Fibroblast of gingiva (primary cell): ENCODE results near the gene ZNF689.
A peak's percentile ranks its signal among the peaks of the same experiment; 100 is the strongest.
"Not testable (repeated sequence)": the region's sequence is repeated elsewhere in the genome, so short reads cannot be mapped to it uniquely, and the experiment has no call there.

Source experiments
- DNase-seq: peaks from one replicate; pipeline ENCODE4 v3.0.0-alpha.2; 2011; ENCODE audit warnings: low read depth

The ZNF689 gene

GRCh38 chr16:30636599-30636998, 26.4 kb upstream of the ZNF689 start:
- DNase-seq, result no peak

DNA sequence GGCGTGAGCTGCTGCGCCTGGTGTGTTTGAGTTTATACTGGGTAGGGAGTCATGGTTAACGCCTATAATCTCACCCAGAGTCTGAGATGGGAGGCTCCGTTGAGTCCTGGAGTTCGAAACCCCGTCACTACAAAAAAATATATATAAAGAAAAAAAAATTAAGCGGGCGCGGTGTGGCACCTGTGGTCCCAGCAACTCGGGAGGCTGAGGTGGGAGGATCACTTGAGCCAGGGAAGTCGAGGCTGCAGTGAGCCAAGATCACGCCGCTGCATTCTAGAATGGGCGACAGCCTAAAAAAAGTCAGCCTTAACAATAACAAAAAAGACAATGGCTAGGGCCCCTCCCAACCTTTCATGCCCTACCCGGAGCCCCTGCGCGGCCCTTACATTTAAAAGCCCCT, 23.3 kb upstream of the ZNF689 start:
- no peak for DNase-seq

GRCh38 chr16:30632454-30632853, 22.3 kb upstream of the ZNF689 start:
- DNase-seq, result not testable (repeated sequence)

GRCh38 chr16:30628628-30629540, 18.7 kb upstream of the ZNF689 start:
- DNase-seq, result peak; percentile 56

GRCh38 chr16:30626236-30626635, 16.0 kb upstream of the ZNF689 start:
- DNase-seq, result no peak

DNA sequence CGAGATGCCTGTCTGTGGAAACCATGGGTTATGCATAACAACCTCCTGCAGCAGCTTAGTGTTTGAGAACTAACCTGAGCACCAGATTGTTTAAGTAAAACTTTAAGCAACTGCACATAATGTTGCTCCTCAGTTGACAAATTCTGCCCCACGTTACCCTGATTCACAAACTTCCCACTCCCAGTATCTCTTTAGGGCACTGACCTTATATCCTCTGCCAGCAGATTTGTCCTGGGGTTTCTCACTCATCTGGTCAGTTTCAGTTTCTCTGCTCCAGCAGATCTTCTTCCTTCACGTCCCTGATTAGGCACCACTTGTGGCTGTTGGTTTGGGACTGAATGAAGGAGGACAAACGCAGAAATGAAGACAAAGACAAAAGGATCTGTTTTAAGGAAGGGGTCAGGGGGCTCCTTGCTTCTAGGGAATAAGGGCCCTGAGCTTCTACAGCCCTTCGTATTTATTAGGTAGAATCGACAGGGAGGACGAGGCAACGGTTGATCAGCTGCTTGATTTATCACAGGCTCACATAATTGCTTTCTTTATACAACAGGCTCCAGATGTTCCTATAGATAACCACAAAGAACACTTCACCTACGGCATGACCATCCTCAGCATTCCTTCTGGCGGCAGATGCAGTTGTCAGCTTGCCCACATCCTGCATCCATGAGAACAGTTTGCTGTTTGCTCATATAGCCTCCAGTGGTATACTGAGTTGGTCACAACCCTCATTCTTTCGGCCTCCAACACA, 13.5 kb upstream of the ZNF689 start:
- DNase-seq, result no peak

DNA sequence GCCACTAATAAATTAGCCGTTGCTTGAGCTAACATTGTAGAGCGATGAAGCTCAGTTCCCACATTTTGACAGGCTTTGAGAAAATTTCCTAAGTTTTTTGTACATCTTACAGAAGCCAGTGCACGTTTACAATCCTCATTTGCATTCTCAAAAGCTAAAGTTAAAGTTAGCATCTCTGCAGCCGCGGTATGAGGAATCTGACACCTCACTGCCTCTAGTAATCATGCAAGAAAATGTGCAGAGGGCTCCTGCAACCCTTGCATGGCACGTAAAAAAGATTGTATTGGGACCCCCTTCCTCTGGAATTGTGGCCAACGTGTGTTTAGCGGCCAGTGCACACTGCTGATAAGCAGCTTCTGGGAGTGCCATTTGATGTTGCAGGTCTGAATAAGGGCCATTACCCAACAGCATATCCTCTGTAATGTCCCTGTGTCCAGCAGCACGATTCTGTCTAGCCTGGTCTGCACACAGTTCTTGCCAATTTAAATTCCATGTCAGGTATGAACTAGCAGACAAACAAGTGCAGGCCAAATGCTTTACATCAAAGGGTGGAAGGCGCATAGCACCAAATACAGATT, 12.4 kb upstream of the ZNF689 start:
- no peak for DNase-seq

DNA sequence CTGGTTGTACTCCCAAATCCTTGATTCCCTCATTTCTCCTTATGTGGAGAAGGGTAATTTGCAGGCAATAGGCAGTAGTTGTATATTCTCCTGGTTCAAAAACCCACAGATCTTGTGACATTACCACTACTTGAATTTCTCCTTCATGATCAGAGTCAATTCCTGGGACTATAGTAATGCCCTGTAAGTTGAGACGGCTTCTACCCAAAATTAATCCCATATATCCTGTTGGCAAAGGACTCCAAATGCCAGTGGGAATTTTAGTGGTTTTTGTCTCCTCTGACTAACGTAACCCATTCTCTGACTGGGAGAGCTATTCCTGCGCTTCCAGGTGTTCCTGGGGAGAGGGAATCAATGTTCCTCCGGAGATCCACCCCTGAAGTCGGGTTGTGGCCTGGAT, 11.6 kb upstream of the ZNF689 start:
- DNase-seq, result peak; percentile 80

DNA sequence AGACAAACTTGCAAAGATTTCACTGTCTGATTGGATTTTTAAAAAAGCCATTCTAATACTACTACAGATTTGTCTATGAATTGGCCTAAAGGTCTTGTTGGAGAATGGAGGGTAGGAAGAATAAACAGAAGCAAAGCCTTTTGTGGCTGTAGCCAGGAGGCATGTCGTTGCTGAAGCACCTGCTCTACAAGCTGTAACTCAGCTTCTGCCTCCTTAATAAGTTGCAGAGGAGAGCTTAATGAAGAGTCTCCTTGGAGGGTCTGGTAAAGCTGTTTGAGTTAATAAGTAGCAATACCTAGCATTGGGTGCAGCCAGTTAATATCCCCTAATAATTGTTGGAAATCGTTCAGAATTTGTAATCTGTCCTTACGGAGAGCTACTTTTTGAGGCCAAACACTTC, 10.0 kb upstream of the ZNF689 start:
- no peak for DNase-seq

GRCh38 chr16:30619638-30620037, 9.4 kb upstream of the ZNF689 start:
- DNase-seq, result no peak

GRCh38 chr16:30619202-30619601, 9.0 kb upstream of the ZNF689 start:
- DNase-seq, result peak; percentile 83

- peak; percentile 10 for DNase-seq
These were observed 5.3 kb upstream of the ZNF689 start for GRCh38 chr16:30615358-30616091.

- peak; percentile 34 for DNase-seq
These were observed 925 bp downstream of the ZNF689 start for GRCh38 chr16:30609002-30609925.

DNA sequence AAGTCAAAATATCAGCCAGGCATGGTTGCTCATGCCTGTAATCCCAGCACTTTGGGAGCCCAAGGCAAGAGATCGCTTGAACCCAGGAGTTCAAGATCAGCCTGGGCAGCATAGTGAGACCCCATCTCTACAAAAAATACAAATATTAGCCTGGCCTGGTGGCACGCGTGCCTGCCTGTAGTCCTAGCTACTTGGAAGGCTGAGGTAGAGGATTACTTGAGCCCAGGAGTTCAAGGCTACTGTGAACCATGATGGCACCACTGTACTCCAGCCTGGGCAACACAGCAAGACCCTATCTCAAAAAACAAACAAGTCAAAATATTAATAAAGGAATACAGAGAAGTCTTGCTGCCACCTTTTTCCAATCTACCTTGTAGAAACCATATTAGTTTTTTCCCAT, 4.2 kb downstream of the ZNF689 start:
- DNase-seq, result no peak

DNA sequence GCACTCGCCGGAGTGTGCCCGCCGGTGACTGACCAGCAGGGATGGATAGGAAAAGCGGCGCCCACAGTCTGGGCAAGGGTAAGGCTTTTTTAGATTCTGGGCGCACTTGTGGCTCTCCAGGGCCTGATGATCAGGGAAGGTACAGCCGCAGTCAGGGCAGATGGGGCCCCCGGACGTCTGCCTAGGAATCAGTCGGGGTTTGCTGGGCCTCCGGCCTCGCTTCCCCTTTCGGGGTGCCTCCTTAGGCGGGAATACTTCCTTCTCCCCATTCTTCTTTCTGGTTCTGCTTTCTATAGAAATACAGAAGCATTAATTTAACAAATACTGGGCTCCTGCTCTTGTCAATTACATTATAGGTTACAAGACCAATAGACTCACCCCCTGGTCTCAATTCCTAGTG, 5.0 kb downstream of the ZNF689 start:
- DNase-seq, result no peak

GRCh38 chr16:30604316-30604947, 5.8 kb downstream of the ZNF689 start:
- DNase-seq, result no peak

DNA sequence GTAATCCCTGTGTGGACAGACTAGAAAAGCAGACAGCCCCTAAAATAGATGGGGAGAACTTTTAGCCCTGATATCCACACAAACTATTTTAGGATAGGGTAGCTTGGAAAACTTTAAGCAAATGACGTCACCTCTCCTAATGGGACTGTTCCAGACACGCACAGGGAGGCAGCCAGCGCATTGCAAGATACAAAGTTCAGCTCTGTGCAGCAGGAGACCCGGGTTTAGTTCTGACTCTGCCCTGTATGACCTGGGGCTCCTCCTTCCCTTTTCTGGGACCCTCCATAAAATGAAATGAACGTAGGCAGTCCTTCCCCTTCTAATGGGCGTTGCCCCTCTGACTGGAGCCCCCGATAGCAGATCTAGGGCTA, 6.3 kb downstream of the ZNF689 start:
- no peak for DNase-seq

- DNase-seq, result peak; percentile 69
These were observed 7.4 kb downstream of the ZNF689 start for GRCh38 chr16:30602616-30603277.

DNA sequence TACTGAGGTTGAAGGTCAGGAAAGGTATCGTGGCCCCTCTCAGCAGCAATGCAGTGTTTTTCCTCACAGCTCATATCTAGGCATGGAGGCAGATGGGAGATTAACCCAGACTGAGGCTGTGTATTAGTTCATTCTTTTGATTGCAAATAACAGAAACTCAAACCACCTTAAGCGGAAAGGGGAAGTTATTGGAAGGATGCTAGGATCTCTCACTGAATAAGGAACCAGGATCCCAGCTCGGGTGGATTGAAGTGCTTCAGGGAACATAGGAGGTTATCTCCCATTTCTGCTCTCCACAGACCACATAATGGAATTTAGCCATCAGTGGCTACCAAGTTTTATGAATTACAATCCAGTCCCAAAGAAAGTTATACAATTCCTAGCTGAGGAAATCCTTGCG, 8.2 kb downstream of the ZNF689 start:
- DNase-seq, result no peak

- no peak for DNase-seq
These were observed 9.3 kb downstream of the ZNF689 start for GRCh38 chr16:30600929-30601328.
